ENCODE data around the gene CCL19. TPM values are rescaled to one million over a fixed set of nuclear protein-coding genes. Genes with fewer than 3 reads are reported as not detected.

CCL19 gene
- total RNA-seq, 1 experiment from 2014 or later, result not detected

- in situ Hi-C loops (cut with HindIII; ENCODE audit: low pct_unique_long_range_greater_than_20kb, low sequenced_read_pairs), result no loop called here
- no TSS peak for BruUV-seq (replicated peaks)
These were observed 46.7 kb upstream of the CCL19 start for GRCh38 chr9:34737677-34738260.

GRCh38 chr9:34734720-34735119 lies 43.6 kb upstream of the CCL19 start:
- Histone ChIP-seq H3K9me3 (ENCODE audit: control insufficient read depth, insufficient read depth, low read depth, low read length) (no peaks in the 10 kb centered on the region), H3K27ac (ENCODE audit: low read length) (no peak overlapping the region), H3K4me3 (ENCODE audit: low read depth in 2 of 2, low read length in 2 of 2) (no peak overlapping the region), H3K36me3 (ENCODE audit: control insufficient read depth, insufficient read depth, low read length) (no peaks in the 10 kb centered on the region), H3K4me1 (ENCODE audit: control insufficient read depth, insufficient read depth, low read length) (no peaks in the 10 kb centered on the region), H3K27me3 (ENCODE audit: control insufficient read depth, insufficient read depth, low read length) (no peaks in the 10 kb centered on the region; the same call in 1 of the 2 replicates)
- ATAC-seq (no peak), DNase-seq (ENCODE audit: low read depth, low spot score) (no peak)
- ChIA-PET CTCF (interaction anchor here (0.6 kb wide), 2 partner anchors 32 to 165 kb away, joined by 3 to 6 read pairs; no protein-coding TSS in a partner anchor), POLR2A (interaction anchor here (0.6 kb wide), 1 partner anchor 21 kb away, joined by 6 read pairs; no protein-coding TSS in a partner anchor)
- TF ChIP-seq CTCF (IDR thresholded peaks at IDR 0.05), result no peak; the same call in 1 of the 2 replicates
- TF ChIP-seq REST (IDR thresholded peaks at IDR 0.05; ENCODE audit: insufficient read depth in 1 of 2, low read depth in 2 of 2, low read length in 1 of 2), result no peak
- no peak for TF ChIP-seq SIN3A (IDR thresholded peaks at IDR 0.05; ENCODE audit: borderline replicate concordance, insufficient read depth, low read depth, low read length)
- no peak for TF ChIP-seq POLR2AphosphoS5 (IDR thresholded peaks at IDR 0.05; ENCODE audit: low read depth, low read length)
- no peak for TF ChIP-seq TCF7L2 (IDR thresholded peaks at IDR 0.05; ENCODE audit: low read depth, low read length)
- in situ Hi-C loops (cut with HindIII; ENCODE audit: low pct_unique_long_range_greater_than_20kb, low sequenced_read_pairs), result no loop called here
- intact Hi-C loops (cut with micrococcal nuclease; ENCODE audit: unreplicated experiment), result no loop called here
- BruUV-seq (replicated peaks), result no TSS peak

More at GRCh38 chr9:34737677-34738260, 46.7 kb upstream of the CCL19 start:
- TF ChIP-seq TCF7L2 (IDR thresholded peaks at IDR 0.05; ENCODE audit: low read depth, low read length) (no peak), SIN3A (IDR thresholded peaks at IDR 0.05; ENCODE audit: borderline replicate concordance, insufficient read depth, low read depth, low read length) (no peak), CTCF (IDR thresholded peaks at IDR 0.05) (no peak), REST (IDR thresholded peaks at IDR 0.05; ENCODE audit: insufficient read depth in 1 of 2, low read depth in 2 of 2, low read length in 1 of 2) (no peak), POLR2AphosphoS5 (IDR thresholded peaks at IDR 0.05; ENCODE audit: low read depth, low read length) (no peak)
- ChIA-PET CTCF (no interaction called here), POLR2A (interaction anchor here (0.5 kb wide), 1 partner anchor 314 kb away, joined by 4 read pairs; no protein-coding TSS in a partner anchor)
- Histone ChIP-seq H3K27me3 (ENCODE audit: control insufficient read depth, insufficient read depth, low read length) (no peaks in the 10 kb centered on the region; the same call in 1 of the 2 replicates), H3K4me1 (ENCODE audit: control insufficient read depth, insufficient read depth, low read length) (no peaks in the 10 kb centered on the region), H3K9me3 (ENCODE audit: control insufficient read depth, insufficient read depth, low read depth, low read length) (no peaks in the 10 kb centered on the region), H3K36me3 (ENCODE audit: control insufficient read depth, insufficient read depth, low read length) (no peaks in the 10 kb centered on the region), H3K27ac (ENCODE audit: low read length) (no peak overlapping the region), H3K4me3 (ENCODE audit: low read depth in 2 of 2, low read length in 2 of 2) (no peak overlapping the region)
- ATAC-seq, result no peak
- intact Hi-C loops (cut with micrococcal nuclease; ENCODE audit: unreplicated experiment), result no loop called here
- no peak for DNase-seq (ENCODE audit: low read depth, low spot score)

All from Panc1 (cell line).